ENCODE measurements around the gene BTBD7.

BTBD7 gene

GRCh38 chr14:93302688-93303581 lies 29.9 kb downstream of the BTBD7 start:
- no peak for DNase-seq

DNA sequence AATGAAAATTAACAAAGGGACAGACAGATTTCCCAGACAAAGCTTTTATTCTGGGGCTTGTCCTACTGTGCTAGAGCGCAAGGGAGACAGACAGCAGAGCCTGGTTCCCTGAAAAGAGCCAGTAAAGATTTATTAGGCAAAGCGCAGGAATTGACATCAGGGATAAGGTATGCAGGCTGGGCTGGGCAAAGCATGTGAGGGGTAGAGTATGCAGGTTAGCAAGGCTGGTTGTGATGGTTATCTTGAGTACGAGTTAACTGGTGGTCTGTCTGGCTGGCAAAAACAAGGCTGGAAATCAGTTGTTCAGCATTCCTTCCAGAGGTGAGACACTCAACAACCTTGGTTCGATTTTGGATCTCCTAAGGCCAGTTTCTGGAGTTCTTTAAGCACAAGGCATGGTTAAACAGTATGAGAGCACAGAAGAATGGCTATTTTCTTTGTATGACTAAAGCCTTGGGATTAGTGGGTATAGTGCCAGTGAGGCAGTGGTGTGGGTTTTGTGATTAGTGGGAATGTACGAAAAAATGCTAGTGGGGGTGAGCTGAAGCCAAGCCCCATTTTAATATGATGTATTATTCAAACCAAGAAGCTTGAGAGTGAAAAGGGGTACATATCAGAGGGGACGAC lies 30.9 kb downstream of the BTBD7 start:
- DNase-seq, result no peak

- no peak for DNase-seq
Measured at GRCh38 chr14:93299866-93300265, 33.0 kb downstream of the BTBD7 start.

- no peak for DNase-seq
Measured at GRCh38 chr14:93299416-93299815, 33.4 kb downstream of the BTBD7 start.

DNA sequence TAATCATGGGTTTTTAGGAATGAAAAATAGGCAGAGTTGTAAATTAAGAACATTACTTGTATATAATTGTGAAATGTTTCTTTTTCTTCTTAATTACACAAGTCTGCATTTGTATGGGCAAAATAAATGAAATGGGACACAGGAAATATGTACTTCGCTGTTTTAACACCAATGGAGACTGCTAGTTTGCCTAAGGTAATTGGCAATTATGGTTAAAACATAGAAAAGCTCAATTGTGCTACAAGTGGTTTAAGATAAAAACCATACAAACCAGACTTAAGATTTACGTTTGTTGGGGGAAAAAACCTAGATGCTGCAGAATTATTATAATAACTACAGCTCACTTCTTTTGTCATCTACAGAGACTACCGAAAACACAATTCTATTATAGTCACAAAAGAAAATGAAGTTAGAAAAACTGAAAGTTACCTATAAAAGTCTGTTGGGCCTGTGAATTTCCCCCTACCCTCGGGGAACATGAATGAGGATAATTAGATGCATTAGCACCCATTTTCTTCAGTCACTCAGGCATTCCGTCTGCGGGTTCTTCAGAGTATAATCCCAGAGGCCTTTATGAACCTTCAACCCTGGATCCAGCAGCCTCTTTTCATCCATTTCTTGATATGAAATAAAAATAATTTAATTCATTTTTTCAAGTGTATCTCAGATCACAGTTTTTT lies 37.2 kb downstream of the BTBD7 start:
- no peak for DNase-seq

DNA sequence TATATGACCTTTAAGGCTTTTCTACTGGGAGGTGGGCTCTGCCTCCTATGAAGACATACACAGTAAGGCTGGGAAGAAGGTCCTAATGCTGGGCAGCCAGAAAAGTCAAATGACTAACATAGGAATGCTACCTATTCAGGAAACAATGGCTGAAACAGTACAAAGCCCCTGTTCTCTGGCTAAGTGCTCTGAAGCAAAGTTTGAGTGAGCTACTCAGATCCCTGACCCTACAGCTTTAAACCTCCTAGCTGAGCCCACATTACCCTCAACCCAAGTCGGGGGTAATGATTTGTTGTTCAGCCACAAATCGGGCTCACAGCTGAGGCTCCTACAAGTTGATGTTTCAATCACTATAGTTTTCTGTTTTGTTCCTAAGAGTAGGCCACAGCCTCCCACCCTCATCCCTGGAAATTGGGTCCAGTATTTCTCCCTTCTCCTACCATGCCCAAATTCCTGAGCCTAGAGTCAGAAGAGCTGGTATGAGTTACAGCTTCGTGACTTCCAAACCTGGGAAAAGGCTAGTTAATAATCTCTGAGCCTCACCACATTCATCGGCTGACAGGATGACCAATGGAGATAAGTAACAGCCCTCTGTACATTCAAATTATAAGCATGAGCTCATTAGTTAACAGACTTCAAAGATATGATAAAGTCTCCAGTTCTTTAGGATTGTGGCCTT lies 46.5 kb downstream of the BTBD7 start:
- no peak for DNase-seq

GRCh38 chr14:93285044-93285443 lies 47.8 kb downstream of the BTBD7 start:
- DNase-seq, result no peak

GRCh38 chr14:93281937-93282336 lies 50.9 kb downstream of the BTBD7 start:
- no peak for DNase-seq

DNA sequence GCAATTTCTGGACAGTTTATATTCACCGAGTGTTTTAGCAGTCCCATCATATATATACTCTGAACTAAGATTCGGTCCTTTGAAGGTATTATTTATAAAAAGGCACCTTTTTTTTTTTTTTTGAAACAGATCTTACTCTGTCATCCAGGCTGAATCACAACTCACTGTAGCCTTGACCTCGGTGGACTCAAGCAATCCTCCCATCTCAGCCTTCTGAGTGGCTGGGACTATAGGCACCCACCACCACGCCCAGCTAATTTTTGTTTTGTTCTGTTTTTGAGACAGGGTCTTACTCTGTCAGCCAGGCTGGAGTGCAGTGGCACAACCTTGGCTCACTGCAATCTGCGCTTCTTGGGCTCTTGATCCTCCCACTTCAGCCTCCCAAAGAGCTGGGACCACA lies 52.1 kb downstream of the BTBD7 start:
- no peak for DNase-seq

DNA sequence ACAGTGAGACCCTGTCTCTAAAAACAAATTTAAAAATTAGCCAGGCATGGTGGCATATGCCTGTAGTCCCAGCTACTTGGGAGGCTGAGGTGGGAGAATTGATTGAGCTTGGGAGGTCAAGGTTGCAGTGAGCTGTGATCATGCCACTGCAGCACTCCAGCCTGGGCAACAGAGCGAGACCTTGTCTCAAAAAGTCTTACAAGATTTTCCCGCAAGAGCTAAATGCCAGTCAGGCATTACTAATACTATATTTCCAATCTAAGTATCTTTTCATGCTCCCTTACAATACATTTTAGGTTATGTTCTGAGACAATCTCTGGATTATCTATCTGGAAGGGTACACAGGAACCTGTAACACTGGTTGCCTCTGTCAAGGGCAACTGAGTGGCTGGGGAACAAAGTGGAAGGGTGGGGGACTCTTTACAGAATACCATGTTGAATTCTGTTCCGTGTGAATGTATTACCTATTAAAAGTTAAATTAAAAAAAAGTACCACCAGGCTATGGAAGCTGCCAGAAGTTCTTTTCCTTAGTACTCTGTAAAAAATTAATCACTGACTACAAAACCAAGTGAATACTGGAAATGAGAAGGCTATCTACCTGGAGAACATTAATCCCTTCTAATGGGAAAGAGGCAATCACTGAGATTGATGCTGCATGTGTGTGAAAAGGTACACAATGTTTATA lies 56.7 kb downstream of the BTBD7 start:
- DNase-seq, result no peak

DNA sequence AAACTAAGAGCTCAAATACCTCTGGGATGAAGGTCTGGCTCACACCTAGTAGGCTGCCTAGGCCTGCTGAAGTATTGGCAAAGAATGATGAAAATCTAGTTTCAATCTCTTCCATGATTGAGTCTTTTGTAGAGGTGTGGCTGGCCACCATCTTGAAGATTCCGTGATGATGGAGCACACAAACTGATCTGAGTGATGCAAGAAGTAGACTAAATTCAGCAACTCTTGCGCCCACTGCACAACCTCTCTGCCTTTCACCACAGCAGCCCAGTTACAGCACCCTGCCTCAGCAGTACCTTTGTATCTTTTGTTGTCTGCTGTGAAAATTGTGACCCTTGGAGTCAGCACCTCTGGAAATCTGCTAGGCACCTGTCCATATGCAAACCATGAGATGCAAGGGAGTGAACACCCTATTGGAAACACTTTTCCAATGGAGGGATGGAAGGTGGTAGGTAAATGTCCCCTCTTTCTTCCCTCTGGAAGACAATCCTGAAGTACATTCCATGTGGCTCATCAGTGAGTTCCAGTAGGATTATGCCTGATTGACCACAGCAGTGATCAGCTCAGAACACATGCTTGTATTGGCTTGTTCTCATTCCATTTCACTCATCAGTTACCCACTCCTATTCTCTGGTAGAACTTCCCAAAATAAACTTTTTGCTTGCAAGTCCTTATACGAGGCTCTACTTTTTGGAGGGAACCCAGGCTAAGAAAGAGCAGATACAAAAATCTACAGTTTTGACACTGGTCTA lies 58.6 kb downstream of the BTBD7 start:
- no peak for DNase-seq

- DNase-seq, result no peak
Measured at GRCh38 chr14:93271111-93271510, 61.7 kb downstream of the BTBD7 start.

- DNase-seq, result no peak
Measured at GRCh38 chr14:93269341-93270068, 63.3 kb downstream of the BTBD7 start.

DNA sequence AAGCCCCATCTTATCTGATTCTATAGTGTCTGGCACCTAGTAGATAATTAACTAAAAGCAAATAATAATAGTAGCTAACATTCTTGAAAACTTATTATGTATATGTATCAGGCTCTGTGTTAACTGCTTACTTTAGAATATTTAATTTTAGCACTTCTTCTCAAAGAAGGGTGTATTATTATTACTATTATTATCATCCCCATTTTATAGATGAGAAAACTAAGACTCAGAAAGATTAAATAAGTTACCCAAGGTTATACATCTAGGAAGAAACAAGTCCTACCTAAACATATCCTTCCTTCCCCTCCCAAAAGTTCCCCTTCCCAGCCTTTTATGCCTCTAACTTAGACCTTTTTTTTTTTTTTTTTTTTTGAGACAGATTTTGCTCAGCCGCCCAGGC lies 64.4 kb downstream of the BTBD7 start:
- DNase-seq, result no peak

GRCh38 chr14:93267149-93267711 lies 65.6 kb downstream of the BTBD7 start:
- no peak for DNase-seq

GRCh38 chr14:93266127-93266526 lies 66.7 kb downstream of the BTBD7 start:
- DNase-seq, result no peak

GRCh38 chr14:93263416-93263815 lies 69.4 kb downstream of the BTBD7 start:
- DNase-seq, result no peak

DNA sequence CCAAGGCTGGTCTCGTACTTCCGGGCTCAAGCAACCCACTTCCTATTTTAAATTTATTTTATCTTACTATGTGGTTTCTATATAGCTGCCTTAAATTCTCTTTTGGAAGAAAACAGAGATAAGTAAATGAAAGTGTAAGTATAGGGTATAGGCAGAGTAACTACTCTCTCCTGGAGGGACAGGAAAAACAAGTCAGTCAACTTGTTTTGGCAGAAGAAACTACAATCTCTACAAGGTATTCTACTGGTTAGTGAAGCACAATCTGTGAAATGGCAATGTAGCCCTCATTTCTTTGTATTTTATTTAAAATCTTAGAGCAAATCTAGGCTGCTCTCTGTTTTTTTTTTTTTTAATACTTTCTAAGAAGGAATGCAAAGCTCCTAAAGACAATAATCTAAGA lies 70.4 kb downstream of the BTBD7 start:
- no peak for DNase-seq

DNA sequence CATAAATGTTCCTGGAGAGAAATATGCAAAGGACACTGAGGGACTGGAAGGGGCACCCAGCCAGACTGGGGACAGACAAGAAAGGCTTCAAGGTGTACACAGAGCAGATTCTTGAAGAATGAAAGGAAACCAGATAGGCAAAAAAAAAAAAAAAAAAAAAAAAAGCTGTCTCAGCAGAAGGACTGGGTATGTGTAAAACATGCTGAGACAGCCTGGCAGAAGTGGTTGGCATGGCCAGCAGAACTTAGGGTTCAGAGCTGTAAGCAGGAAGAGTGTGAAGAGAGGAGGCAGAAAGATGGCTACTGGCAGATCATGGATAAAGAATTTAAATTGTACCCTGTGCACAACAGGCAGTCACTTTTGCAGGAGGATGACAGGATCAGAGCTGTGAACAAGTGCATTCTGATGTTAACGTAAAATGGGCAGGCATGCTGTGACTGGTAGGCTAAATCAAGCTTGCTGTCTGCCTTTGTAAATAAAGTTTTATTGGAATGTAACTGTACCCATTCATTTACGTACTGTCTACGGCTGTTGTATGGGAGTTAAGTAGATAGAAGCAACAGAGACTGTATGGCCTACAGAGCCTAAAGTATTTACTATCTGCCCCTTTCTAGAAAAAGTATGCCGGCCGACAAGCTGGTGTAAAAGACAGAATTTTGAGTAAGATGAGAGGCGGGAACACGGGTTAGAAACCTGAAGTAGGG lies 83.6 kb downstream of the BTBD7 start:
- no peak for DNase-seq

- no peak for DNase-seq
Measured at GRCh38 chr14:93246534-93246933, 86.3 kb downstream of the BTBD7 start.
